Left renal cortex interstitium (tissue), 4 donors: ENCODE data around the gene CNR2. TPM values are rescaled to one million over a fixed set of nuclear protein-coding genes. Genes with fewer than 3 reads are reported as not detected.
A peak's percentile ranks its signal among the peaks of the same experiment; 100 is the strongest.
"Not testable (repeated sequence)": the region's sequence is repeated elsewhere in the genome, so short reads cannot be mapped to it uniquely, and the experiment has no call there.

ENCODE experiments used
- DNase-seq, 4 donors: peaks; one replicate each; pipeline ENCODE4 v3.0.0-alpha.2; 2013; ENCODE audit warnings: low read depth in 4 of 4, low spot score in 2 of 4, missing footprints in 1 of 4
- polyA plus RNA-seq, 4 donors: library from polyadenylated mRNA; unstranded; fragments of 120-200 nt; gene quantifications; one replicate each; pipeline ENCODE4 v1.2.1, GENCODE V29; 2013; ENCODE audit not compliant: insufficient read length in 4 of 4

CNR2 gene
- polyA plus RNA-seq, 4 donors: 0.04 to 0.09 (median 0.06) TPM

DNA sequence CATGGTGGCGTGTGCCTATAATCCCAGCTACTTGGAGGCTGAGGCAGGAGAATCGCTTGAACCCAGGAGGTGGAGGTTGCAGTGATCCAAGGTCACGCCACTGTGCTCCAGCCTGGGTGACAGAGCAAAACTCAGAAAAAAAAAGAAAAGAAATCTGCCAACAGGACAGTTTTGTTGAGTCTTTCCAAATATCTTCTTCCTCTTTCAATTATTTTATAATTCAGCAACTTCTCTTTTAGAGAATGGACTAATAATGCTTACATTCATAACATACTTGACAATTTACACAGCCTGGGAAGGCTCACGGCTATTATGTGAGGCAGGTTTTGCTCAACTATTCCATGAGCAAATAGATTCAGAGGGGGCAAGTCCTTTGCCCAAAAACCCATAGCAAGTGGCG, 18.1 kb downstream of the CNR2 start:
- DNase-seq: no peak

DNA sequence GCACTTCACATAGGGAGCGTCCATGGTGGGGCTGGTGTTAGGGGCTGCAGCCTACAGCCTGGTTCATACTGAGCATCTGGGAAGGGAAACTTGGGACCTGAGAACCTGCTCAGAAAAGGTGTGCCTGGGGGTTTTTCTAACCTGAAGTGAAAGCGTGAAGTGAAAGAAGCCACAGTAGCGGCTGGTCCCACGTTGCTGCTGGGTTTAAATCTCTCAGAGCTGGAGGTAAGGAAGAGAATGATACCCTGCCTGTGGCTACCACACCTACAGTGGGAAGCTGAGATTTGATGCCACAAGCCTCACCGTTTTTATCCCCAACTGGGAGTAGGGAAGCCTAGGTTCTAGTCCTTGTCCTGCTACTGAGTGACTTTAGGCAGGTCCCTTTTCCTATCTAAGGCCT, 24.1 kb downstream of the CNR2 start:
- DNase-seq: no peak

DNA sequence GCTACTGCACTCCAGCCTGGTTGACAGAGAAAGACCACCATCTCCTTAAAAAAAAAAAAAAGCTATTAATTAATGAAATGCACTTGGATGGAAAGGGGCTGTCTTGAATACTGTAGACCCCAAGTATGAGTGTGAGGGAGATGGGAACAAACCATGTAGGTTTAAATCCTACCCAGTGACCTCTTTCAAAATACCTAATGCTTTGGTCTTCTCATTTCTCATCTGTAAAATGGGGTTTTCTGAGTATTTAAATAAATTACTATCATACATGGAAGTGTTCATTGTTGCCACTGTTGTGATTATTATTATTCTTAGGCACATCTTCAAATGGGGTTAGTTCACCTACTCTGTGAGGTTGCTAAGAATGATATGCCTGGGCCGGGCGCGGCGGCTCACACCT, 27.9 kb downstream of the CNR2 start:
- DNase-seq: no peak

DNA sequence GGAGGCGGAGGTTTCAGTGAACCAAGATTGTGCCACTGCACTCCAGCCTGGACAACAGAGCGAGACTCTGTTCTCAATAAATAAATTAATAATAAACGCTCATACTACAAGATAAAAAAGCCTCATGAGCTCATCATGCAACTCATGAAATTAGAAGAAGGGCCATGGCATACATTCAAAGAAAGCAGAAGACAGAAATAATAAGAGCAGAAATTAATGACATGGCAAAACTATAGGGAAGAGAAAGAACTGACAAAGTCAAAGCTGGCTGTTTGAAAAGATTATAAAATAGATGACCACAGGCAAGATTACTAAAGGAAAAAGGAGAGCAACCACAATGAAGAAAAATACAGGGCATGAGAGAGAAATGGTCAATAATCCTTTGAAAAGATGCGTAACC, 30.4 kb downstream of the CNR2 start:
- no peak for DNase-seq

DNA sequence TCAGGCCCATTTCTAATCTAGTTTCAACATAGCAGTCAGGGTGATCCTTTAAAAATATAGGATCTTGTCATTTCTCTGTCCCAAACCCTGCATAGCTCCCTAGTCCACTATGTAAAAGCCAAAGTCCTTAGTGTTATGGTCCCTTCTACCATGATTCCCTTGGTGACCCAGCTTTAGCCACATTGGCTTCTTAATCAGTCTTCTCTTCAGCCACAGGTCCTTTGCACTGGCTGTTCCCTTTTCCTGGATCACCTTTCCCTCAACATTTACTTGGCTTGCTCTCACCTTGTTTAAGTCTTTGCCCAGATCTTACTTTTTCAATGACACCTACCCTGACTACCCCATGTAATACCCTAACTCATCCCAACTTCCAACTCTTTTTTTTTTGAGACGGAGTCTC, 33.4 kb downstream of the CNR2 start:
- no peak for DNase-seq

DNA sequence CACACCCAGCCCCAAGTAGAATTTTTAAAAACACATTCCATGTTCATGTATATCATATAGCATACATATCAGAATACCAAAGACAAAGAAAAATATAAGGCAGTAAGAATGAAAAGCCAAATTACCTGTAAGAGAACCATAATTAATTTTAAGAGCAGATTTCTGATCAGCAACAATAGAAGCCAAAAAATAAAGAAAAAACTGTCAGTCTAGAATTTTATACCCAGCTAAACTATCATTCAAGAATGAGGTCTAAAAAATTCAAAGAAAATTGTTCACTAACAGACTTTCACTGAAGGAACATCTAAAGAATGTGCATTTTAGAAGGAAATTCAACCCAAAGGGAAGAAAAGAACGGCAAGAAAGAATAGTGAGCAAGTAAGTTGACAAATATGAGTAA, 34.5 kb downstream of the CNR2 start:
- no peak for DNase-seq

DNA sequence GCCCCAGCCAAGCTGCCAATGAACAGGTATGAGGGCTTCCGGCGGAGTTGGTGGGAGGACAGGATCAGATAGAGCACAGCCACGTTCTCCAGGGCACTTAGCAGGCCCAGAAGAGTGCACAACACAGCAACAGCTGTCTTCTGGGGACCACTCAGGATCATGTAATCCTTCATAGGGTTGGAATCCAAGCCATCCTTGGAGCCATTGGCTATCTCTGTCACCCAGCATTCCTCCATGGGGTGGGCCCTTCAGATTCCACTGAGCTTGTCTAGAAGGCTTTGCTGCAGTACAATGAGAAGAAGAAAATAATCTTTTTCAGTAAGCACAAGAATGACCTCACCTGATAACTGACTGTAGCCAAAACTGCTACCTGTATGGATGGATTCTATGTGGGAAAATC, 37.8 kb downstream of the CNR2 start:
- no peak for DNase-seq

DNA sequence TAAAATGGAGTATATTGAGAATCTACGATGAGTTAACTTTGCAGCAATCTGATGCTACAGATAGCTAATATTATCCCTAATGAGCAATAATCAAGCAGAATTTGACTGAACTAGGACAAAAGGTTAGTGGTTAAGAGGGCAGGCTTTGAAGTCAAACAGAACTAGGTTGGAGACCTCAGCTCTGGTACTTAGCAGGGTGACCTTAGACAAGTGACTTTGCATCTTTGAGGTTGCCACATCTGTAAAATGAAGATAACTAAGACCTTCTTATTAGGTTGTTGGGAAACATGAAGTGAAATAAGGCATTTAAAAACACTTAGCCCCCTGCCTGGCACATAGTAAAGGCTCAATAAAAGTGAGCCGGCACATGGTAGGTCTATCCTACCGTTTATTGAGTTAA, 40.7 kb downstream of the CNR2 start:
- DNase-seq: no peak

DNA sequence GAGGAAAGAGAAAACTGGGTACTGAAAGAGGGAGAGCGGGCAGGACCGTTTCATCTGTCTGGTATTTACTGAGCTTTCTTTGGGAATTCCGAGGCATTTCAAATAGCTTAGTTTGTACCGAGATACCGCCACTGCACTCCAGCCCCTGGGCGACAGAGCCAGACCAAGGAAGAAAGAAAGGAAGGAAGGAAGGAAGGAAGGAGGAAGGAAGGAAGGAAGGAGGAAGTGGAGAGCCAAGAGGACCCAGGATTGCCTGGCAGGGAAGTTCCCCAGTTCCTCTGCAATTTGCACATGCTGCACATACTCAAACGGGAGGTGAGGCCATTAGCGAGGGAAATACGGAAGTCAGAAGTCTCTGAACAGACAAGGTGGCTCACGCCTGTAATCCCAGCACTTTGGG, 44.1 kb downstream of the CNR2 start:
- no peak for DNase-seq

DNA sequence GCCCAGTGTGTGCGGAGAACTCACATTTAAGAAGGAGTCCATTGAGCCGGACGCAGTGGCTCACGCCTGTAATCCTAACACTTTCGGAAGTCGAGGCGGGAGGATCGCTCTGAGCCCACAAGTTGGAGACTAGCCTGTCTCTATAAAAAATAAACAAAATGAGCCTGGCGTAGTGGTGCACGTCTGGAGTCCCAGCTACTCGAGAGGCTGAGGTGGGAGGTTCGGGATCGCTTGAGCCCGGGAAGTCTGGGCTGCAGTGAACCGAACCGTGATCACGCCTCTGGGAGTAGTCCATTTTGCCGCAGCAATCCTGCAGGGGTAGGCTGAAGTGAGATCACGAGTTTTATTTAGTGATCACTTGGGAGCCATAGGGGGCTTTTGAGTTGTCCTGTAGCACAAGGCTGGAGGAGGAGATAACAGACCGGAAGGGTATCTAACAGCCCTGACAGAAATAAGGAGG, 44.6 kb downstream of the CNR2 start:
- DNase-seq: no peak

DNA sequence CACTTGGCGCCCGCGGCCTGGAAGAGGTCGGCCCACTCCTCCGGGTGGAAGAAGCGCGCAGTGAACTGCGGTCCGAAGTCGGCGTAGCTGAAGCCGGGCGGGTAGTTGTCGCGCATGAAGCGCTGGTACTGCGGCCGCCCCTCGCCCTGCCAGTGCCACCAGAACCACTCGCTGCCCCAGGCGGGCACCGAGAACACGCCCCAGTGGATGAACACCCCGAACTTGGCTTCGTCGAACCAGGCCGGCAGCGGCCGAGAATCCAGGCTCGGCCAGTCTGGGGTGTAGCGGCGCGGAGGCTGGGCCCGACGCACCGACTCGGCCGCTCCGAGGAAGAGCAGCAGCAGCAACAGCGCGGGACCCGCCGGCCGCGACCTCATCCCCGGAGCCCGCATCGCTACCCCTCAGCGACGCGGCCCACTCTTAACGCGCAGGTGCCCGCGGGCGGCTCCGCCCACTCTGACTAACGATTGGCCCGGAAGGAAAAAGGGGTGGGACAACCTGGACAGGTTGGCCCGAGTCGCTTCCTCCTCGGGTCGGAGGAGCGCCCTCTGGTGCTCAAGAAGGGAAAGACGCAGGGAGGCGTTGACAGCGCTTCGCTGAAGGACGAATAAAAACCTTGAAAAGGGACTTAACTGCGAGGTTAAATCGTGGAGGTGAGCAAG, 45.1 kb downstream of the CNR2 start, which contains the start of gene FUCA1:
FUCA1 (minus strand) TSS at position 396 of the 662 bp plus-strand sequence; CDS start at position 392, 4 bp downstream.
- DNase-seq: peak; percentile 83 to 96 (median 88)

DNA sequence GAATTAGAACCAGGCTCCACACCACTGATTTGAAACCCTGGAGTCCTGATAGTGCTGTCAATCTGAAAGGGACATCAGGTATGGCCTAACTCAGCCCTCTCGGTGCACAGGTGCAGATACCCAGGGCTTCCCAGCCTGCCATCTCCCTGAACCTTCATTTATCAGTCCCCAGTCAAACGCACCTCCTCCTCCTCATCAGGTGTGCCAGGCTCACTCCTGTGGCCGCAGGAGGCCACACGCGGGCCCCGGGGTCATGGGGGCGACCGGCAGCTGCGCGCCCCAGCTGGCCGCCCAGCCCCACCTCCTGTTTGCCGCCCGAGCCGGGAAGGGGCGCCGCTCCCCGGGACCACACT, 45.6 kb downstream of the CNR2 start:
- DNase-seq: no peak

DNA sequence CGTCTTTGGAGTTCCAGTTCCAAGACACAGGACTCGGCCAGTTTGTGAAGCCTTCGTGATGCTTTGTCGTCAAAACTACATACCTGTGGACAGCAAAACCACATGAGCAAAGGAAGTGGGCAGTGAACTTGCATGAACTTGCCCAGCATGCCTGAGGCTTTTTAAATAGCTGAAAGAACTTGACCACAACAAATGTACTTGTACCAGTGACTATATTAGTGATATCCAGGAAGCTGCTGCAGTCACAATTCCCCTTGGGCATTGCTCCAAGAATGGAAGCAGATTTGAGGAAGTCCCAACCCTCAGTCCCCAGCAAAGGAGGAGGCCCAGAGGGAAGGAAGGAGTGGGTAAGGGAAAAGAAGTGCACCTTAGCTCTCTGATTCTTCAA, 47.6 kb downstream of the CNR2 start:
- DNase-seq: no peak

DNA sequence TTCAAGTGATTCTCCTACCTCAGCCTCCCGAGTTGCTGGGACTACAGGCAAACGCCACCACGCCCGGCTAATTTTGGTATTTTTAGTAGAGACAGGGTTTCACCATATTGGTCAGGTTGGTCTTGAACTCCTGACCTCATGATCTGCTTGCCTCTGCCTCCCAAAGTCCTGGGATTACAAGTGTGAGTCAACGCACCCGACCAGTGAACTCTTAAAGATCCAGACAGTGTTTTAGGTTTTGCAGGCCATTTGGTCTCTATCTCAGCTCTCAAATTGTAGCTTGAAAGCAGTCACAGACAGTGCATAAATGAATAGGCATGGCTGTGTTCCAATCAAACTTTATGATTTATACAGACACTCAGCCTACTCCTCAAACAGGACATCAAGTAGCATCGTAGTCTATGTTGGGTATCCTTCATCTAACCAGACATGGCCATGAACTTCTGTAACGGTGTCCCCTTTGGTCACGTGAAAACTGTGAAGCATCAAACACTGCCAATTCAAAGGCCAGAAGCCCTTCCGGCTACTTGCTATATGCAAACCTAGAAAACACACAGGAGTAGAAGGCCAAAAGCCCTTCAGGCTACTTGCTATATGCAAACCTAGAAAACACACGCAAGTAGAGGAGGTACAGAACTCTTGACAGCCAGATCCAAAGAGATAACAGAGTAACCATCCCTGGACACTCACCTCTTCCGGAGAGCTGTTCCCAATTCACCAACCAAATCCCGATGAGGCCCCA, 48.2 kb downstream of the CNR2 start:
- no peak for DNase-seq

DNA sequence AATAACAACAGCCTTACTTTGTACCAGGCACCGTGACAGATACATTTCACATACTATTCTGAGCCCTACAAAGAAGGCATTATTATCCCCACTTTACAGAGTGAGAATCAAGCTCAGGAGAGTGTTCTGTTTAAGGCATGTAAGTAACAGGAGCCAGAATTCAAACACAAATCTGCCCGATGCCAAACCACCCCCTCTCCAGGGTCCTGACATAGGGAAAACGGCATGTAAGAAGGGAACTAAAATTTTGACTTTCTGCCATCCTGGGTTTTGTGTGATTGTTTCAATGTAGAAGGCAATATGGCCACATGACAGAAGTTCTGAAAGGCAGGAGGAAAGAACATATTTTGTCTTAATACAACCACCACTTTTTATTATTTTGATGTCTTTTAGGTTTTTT, 50.5 kb downstream of the CNR2 start:
- no peak for DNase-seq

DNA sequence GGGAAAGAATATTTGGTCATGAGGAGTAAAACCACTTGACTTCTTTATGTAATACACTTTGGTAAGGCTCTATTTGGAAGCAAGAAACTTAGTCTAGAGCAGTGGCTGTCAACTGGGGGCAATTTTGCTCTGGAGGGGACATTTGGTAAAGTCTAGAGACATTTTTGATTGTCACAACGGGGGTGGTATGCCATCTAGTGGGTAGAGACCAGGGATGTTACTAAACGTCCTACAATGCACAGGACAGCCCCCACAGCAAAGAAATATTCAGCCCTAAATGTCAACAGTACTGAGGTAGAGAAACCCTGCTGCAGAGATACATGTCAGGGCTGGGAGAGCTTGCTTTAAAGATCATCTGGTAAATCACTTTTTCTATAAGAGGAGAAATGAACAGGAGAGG, 58.6 kb downstream of the CNR2 start:
- DNase-seq: no peak

DNA sequence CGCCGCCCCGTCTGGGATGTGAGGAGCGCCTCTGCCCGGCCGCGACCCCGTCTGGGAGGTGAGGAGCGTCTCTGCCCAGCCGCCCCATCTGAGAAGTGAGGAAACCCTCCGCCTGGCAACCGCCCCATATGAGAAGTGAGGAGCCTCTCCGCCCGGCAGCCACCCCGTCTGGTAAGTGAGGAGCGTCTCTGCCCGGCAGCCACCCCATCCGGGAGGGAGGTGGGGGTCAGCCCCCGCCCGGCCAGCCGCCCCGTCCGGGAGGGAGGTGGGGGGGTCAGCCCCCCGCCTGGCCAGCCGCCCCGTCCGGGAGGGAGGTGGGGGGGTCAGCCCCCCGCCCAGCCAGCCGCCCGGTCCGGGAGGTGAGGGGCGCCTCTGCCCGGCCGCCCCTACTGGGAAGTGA, 60.0 kb downstream of the CNR2 start:
- DNase-seq: not testable (repeated sequence)

DNA sequence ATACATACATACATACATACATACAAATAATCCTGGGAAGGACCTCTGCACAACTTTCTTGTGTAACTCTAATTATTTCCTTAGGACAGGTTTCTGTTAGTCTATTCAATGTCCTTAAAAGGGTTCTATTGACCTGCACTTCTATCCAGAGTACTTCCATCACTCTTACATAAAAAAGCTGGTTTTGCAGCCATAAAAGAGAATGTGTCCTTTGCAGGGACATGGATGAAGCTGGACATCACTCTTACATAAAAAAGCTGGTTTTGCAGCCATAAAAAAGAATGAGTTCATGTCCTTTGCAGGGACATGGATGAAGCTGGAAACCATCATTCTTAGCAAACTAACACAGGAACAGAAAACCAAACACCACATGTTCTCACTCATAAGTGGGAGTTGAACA, 61.8 kb downstream of the CNR2 start:
- not testable (repeated sequence) for DNase-seq

DNA sequence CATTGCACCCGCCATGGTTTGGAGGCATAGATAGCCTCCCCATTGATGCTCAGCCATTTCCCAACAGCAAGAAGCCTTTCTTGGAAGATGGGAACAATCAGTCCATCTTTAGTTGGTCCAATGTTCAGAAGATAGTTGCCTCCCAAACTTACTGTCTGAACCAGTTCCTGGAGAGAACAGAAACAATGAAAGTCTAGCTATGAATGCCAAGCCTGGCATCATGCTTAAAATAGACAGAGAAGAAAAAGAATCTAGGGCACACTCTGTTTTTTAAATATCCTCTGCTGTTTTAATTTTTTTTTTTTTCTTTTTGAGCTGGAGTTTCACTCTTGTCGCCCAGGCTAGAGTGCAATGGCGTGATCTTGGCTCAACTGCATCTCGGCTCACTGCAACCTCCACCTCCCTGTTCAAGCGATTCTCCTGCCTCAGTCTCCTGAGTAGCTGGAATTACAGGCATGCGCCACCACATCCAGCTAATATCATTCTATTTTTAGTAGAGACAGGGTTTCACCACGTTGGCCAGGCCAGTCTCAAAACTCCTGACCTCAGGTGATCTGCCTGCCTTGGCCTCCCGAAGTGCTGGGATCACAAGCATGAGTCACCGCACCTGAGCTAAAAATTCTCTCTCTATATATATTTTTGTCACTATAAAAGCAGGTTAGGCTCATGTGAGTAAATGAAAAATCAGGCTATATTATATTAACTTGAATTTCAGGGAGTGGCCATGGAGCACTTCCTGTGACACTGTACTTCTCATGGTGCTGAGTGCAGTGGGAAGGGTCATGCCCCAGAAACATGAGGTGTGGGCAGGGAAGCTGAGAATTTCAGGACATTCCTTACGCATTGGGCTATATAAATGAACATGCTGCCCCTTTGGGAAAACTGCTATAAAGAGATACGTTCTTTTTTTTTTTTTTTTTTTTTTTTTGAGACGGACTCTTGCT, 64.2 kb downstream of the CNR2 start:
- DNase-seq: no peak

DNA sequence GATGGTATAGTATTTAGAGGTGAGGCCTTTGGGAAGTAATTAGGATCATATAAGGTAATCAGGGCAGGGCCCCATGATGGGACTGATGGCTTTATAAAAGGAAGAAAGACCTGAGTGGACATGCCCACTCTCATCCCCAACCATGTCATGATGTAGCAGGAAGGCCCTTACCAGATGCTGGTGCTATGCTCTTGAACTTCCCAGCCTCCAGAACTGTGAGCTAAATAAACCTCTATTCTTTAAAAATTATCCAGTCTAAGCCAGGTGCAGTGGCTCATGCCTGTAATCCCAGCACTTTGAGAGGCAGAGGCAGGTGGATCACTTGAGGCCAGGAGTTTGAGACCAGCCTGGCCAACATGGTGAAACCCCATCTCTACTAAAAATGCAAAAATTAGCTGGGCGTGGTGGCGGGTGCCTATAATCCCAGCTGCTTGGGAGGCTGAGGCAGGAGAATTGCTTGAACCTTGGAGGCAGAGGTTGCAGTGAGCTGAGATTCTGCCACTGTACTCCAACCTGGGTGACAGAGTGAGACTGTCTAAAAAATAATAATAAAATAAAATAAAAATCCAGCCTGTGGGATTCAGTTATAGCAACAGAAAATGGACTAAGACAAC, 65.6 kb downstream of the CNR2 start:
- not testable (repeated sequence) for DNase-seq

DNA sequence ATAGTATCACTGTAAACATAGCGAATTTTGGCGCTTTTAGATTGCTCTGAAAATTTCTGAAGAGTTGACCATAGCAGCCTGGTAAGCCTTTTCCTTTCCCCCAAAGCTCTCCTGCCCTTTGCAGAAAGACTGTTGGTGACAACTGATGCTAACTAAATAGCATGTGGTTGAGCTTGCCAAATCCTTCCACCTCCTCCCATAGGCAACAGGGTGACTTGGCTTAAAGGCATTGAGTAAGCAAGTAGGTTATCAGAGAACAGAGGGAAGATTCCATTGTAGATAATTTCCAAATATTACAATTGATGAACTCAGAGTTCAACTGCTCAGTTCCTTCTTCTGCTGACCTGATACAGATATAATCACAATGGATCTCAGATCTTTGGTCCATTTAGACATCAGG, 68.0 kb downstream of the CNR2 start:
- DNase-seq: no peak
